Amniotic epithelial cell (primary cell): ENCODE results near the gene FBXW12.
"Not testable (repeated sequence)": the region's sequence is repeated elsewhere in the genome, so short reads cannot be mapped to it uniquely, and the experiment has no call there.

Experiments
- DNase-seq: peaks from one replicate; pipeline ENCODE4 v3.0.0-alpha.2; 2010; ENCODE audit warnings: low read depth

Gene FBXW12, protein sequence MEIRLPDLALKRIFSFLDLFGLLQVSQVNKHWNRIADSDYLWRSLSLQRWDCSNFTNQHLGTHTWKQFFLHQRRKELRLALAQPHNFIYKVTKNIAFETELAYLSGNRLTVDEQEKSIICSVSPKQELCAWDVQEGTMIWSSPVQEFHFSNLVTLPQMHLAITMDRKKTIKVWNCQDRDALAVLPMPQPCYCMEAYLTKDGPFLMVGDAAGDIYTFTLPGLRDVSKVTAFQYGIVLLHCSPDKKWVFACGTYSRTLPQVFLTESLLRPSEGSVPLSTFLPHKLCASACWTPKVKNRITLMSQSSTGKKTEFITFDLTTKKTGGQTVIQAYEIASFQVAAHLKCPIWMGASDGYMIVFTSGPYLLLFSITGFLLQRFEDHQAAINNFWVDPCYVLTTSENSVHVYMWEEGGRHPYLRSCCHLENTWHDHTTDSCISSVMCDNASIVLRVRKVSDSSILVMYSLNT

DNA sequence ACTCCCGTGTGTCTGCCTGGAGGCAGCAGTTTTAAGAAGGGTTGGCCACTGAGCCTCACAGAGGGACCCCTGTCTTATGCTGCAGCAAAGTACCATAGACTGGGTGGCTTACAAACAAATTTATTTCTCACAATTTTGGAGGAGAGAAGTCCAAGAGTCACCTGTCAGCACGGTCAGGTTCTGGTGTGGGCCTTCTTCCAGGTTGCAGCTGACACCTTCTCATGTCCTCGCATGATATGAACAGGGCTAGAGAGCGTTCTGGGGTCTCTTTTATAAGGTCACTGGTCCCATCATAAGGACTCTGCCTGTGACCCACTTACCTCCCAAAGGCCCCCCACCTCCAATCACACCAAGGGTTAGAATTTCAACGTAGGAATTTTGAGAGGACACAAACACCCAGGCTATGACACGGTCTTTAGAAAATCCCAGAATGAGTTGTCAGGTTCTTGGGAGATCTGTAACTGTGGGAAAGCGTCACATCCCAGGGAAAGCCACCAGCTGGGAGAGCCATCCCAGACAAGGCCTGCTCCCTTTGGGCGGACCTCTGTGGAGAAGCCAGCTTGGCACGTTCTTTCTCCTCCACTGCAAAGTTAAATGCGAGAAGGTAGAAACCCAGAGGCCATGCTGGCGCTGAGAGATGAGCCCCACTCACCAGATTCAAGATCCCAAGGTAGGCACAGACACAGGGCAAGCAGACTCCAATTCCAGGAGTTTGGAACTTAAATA is at the start of gene FBXW12:
Gene FBXW12 (plus strand): TSS at position 569 of the 726 bp plus-strand sequence. CDS start 549 bp downstream, outside the sequence.
- no peak for DNase-seq

DNA sequence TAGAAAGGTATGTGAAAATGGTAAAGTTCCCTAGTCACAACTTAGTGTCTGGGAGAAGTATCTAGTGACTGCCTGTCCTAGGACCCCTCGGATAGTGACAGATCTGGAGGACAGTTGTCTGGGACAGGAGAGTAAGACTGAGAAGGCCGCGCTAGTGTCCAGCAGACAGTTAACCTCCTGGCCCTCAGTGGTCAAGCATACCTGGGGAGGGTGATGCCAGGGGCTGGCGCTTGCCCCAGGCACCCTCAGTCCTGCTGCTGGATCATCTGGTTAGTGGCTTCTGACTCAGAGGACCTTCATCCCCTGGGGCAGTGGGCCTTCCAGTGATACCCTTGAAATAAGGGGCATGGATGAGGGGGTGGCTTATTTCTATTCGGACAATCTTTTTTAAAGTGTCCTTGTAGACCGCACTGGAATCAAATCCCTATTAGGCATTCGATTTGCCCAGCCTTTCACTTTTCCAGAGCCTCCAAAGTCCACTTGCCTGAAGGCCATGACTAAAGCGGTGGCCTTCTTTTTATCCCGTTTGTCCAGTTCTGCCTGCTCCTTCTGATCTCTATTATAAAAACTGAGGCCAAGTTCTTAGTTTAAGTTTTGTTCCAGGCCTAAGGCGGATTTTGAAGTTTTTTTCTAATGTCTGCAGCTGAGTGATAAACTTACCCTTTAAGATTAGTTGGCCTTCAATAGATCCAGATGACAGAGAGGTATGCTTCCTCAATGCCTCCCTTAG is 40.1 kb upstream of the FBXW12 start:
- not testable (repeated sequence) for DNase-seq

DNA sequence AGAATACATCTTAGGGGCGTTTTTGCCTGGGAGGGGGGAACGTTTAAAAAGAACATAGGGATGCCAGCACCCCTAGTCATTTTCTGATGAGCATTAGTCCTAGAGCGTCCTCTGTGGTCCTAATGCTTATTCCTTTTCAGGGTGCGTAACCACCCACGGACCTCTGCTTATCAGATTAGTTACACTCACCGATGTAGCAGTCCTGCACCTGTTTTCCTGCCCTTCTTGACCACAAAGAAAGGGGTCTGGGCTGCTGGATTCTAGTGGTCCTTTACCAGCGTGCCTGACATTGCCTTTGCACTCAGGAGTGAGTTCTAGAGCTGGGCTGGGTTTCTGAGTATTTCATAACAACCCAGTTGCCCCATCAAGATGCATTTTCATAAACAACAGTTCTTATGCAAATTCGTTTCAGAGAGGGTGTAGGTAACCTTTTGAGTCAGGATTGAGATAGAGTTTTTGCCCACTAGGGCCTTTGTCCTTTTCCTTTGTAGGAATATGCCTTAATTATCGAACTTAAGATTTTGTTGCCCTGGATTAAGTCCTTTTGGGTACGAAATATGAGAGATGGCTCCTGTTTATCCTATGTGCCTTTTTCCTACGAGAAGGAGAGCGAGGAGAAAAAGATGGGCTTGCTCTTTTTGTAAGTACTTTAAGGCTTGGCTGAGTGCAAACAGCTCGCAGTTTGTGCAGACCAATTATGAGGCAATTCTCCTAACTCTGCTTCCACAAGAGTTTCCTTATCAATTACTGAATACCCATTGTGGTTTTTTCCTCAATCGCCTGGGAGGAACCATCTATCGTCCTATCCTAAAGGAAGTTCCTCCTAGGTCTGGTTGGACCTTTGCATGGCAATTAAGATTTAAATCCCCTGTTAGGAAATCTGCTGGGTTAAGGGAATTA is 38.4 kb upstream of the FBXW12 start, which contains the start of gene SPINK8:
Gene SPINK8 (minus strand): TSS at position 316 of the 900 bp plus-strand sequence. CDS start 5,320 bp downstream, outside the sequence.
- peak; percentile 1 for DNase-seq

DNA sequence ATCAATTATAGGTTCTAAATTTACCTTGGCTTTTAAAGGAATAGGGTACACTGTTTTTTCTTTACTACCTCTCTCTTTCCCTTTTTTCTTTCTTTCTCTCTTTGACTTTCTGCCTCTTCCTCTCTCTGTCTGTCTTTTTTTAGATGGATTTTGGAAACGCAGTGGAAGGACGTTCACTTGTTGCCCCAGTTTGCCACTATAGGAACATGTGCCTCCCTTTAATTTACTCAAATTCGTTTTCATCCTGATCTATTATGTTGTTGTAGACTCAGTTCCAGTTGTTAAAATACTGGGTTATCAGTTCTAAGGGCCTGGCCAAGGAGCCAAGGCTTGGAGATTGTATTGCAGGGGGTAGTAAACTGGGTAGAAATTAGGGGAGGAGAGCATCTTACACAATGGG is 37.4 kb upstream of the FBXW12 start:
- no peak for DNase-seq

DNA sequence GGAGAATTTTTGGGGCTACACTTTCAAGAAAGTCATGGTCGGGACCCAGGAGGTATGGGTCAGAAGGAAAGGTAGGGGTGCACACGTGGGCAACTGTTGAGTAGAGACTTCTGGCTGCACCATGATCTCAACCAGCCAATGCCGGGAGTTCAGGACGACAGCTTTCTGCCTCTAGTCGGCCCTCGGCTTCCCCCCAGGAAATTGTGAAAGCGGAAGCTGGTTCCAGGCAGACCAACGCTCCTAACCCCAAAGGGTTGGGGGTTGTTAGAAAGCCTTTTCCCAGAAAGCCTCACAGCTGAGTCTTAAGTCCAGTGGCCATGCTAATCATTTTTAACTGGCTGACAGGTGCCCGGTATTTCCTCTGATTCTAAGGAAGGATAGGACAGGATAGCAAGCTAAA is 36.7 kb upstream of the FBXW12 start:
- DNase-seq = not testable (repeated sequence)

DNA sequence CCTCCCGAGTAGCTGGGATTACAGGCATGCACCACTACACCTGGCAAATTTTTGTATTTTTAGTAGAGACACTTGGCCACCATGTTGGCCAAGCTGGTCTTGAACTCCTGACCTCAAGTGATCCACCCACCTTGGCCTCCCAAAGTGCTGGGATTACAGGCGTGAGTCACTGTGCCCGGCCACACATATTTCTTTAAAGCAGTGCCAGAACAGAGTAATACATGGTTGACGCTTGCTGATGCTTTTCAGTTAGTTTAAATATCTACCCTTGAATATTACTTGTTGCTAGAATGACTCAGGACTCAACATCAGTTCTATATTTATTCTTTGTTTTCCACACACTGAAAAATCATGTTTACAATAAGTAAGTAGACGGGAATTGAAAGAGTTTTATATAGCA is 34.5 kb upstream of the FBXW12 start:
- peak; percentile 26 for DNase-seq

DNA sequence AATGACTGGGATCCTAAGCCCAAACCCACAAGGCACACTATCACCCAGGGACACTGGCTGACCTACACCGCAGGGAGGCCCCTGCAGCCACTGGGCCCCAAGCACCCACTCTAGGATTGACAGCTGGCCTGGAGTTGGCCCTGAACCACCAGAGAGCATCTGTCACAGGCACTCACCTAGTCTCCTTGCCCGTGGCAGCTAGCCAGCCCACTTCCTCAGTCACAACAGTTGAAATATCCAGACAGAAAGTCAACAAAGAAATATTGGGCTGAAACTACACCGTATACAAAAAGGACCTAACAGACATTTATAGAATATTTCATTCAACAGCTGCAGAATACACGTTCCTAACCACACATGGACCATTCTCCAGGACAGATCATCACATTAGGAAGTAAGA is 33.4 kb upstream of the FBXW12 start:
- no peak for DNase-seq

DNA sequence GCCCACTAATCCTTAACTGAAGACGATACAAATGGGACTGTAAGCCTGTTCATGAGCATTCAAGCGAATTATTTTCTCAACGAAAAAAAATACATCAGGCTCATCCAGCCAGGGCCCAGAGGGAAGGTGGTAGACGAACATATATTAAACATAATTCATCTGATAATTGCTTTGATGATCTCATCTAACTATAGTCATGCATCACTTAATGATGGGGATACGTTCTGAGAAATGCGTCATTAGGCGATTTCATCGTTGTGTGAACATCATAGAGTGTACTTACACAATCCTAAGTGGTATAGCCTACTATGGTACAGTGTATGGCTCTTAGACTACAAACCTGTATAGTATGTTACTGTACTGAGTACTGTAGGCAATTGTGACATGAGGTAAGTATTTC is 28.6 kb upstream of the FBXW12 start:
- no peak for DNase-seq

DNA sequence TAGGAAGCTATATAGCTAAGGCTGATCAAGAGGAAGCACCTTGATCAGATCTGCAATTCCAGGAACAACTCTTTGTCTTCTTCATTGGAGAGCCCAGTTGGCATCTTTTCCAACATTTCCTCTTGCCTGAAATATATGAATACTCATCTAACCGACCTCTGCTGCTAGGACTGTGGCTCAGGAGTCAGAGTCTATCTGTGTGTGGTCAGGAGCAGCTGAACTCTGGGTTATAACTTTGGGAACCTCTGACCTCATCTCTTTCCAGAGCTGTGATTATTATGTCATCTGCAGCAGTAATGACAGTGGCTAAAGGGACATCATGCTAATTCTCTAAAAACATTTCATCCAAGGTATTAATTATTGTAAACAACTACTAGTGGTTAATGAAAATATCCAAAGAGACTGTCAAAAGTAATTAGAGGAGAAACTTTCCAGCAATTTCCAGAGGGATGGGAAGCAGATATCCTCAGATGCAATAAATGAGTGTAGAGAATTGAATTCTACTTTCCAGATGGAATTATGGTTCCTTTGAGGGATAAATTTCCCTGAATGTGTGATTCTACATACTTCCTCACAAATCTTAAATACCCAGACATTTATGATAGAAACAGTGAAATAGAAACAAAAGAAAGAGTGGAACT is 27.0 kb upstream of the FBXW12 start:
- DNase-seq = no peak

DNA sequence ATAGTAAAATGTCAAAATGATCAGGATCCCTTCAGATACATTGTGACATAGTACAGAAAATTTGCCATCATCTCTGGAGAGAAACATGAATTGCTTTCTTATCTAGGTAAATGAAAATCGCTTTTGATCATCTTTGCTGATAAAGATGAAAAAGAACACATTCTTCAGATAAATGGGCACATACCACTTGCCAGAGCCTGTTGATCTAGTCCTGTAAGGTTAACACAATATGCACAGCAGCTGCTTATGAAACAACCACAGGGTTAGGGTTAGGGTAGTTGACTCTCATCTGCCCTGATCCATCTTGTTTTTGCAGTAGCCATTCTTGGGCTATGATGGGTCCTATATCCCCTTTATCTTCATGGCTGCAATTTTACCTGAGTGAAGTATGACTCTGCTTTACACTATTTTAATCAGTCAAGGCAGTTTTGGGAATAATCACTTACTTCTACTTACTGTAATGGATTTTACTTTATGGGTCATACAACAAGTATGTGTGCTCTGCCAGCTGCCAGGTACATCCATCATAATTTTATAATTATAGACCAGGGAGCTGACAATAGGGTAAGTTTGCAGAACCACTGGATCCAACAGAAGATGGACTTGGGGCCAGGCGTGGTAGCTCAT is 26.0 kb upstream of the FBXW12 start:
- DNase-seq = no peak

DNA sequence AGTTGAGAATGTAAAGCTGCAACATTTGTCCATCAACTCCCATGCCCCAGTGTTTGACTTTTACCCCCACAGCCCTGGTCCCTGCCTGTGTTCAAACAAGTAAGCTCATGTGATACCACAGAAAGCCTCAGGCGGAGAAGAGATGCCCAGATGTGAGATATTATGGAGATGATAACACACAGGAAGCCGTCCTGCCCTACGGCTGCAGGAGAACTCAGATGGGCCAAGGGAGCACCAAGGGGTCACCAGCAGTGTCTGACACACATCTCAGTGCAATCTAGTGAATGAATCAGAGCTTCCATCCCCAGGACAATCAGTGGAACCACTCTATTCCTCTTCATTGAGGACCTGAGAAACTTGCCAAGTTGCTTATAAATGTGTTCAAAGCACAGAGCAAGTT is 24.5 kb upstream of the FBXW12 start:
- DNase-seq = no peak

DNA sequence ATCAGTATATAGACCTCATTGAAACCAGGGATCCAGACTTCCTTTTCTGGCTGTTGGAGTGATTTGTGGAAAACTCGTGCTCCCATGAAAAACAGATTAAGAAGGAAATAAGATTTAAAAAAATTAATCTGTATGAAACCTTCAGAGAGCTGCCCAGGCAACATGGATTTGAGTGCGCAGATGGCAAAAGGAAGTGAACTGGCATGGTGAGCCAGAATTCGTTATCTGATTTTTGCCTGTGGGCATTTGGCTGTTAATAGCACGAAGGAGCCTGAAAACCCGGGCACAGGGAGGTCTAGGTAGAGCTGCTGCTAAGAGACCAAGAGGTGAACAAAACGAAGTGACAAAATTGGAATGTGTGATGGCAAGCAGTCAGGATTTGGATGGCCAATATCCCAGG is 19.5 kb upstream of the FBXW12 start:
- DNase-seq = no peak

DNA sequence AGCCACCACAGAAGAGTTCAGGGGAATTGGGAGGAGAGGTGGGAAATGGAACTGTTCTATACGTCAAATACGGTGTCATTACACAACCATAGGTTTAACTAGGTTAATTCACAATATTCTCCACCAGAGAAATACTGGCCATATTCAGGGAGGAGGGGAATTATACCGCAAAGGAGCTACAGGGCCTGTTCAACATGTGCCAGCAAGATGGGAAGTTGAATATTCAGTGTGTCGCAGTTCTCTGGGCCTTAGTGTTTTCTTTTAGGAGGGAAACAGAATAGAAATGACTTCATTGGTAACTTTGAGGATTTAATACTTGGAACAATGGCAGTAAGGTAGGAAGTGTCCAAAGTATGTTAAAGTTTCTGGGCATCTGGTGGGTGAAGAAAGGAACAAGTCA is 18.0 kb upstream of the FBXW12 start:
- no peak for DNase-seq

DNA sequence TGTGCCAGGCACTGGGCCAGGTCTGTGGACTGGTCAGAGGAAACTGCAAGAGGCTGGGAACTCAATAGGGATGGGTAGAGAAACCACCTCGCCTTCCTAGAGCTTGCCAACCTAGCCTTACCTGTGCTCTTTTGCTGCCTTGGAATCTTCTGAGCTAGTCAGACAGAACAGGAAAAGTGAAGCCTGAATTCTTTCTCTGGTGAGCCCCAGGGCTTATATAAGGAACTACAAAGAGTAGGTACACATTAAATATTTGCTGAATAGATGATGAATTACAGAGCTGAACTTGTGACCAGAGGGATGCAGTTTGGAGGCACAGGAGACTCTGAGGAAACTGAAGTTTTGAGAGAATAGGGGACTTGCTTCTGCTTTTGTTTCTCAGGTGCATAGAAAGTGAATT is 15.6 kb upstream of the FBXW12 start:
- DNase-seq = no peak

DNA sequence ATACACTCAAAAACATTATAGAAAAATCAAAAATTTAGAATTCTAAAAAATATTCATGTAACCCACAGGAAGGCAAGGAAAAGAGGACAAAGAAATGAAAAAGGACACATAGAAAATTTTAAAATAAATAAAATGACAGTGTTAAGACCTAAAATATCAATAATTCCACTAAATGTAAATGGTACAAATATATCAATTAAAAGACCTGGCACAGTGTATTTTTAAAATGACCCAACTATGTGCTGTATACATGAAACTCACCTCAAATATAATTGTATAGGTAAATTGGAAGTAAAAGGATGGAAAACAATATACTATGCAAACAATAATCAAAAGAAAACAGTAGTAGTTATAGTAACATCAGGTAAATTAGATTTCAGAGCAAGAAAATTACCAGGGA is 10.1 kb upstream of the FBXW12 start:
- no peak for DNase-seq

DNA sequence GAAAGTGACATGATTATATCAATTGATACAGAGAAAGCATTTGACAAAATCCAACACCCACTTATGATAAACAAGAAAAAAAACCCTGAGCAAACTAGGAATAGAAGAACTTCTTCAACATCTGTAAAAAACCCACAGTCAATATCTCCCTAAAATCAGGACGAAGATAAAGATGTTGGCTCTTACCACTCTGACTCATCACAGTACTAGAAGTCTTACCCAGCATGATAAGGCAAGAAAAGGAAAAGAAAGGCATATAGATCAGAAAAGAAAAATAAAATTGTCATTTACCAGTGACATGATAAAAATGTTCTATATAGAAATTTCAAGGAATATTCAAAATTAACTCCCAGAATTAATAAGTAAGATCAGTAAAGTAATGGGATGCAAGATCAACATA is 7.2 kb upstream of the FBXW12 start:
- DNase-seq = no peak

DNA sequence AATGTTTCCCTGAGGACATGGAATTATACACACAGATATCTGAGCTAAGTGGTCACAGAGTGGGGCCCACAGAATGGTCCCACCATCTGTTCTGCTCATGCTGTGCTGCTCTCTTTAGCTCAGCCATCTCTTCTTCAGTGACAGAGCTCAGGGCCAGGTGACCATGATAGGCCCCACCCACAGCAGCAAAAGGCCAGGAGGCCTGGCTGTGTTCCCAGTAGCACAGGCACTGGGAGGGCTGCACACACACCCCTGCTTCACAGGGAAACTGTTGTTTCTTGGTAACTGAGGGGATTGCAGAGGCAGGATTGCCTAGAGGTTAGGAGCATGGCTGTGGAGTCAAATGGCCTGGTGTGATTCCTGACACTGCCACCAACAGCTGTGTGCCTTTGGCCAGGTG is 4.8 kb upstream of the FBXW12 start:
- no peak for DNase-seq

DNA sequence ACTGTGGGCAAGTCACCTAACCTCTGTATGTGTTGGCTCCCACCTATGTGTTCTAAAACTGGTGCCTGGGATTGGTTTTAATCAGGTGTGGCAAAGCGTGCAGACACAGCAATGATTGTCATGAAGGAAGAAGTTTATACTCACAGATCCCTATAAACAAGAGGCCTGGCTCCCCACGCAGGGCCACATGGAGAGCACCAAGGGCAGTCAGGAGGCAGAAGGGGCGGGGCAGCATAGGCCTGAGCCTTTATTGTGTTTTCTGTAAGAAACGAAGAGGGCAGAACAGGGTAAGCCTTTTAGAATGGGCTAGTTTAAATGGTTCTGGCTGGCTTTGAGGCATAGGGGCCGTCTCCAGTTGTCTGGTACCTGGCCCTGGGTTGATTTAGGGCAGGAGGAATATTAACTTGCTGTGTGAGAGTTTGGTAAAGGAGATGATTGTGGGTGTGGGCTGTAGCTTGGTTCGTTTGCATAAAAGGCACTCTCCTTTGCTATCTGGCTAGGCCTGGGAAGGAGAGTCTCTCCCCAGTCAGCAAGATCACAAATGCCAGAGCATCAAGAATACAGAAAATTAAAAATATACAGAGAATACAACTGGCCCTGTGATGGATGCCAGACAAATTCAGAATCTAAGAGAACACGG is 2.2 kb upstream of the FBXW12 start:
- DNase-seq = no peak

DNA sequence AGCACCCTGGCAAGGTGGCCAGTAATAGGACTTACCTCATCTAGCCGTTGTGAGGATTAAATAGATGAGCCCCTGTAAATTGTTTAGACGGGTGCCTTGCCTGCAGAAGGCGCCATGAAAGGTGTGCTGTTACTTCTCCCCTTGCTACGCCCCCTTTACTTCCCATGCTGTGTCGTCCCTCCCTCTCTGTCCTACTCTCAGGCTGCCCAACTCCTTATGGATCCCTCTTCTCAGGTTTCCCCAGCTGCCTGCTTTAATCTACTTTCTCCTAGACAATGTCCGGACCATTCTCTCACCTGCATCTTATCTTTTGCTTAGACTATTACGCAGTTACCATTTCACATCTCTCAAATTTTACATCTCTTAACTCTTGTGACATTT is 1.7 kb upstream of the FBXW12 start:
- DNase-seq = no peak

DNA sequence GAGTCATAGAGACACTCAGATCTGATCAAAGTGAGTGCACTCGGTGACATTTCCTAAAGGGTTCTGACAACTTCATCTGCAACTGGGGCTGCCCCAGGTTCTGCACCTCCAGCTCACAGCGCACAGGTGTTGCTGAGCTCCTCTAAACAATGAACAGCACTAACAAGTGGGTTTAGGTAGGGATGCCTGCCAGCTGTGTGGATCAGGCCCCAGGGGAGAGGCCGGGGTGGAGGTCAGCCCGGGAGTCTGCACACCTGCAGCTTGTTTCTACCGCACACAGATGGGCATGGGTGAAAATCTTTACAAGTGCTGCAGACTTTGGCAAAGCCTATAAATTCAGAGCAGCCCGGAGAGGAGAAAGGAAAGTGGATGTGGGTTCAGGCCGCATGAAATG is 355 bp downstream of the FBXW12 start:
- DNase-seq = no peak
